ENCODE measurements around the gene TENT5C.

Gene TENT5C

DNA sequence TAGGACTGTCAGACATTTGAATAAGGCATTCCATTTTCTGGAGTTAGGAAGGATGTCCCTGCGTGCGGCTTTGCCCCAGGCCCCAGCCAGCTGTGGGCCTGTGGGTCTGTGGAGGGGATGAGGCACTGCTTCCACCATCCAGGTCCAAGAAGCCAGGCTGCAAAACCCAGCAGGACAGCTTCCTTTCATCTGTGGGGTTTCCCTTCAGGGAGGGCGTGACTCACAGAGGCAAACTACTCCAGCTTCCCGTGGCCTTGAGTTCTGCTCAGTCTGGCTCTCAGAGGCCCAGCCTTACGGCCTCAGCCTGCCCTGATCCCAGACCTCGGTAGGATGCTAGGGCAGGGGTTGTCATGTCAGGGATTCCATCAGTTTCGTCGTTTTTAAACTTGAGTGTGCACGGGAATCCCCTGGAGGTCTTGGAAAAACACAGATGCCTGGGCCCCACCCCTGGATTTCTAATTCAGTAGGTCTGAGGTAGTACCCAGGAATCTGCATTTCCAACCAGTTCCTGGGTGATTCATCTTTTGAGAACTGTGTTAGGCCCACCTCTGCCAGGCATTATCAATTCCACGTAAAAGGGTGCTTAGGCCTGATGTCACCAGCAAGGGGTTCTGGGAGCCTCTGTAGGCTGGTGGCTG, 32.3 kb upstream of the TENT5C start:
- Histone ChIP-seq H3K4me2 (ENCODE audit: low read depth, low read length, poor library complexity, severe bottlenecking) (no peak overlapping the region), H3K9me2 (replicated peaks; ENCODE audit: low read depth, low read length) (no peaks in the 10 kb centered on the region), H3K79me2 (ENCODE audit: insufficient read depth, low read length) (no peaks in the 10 kb centered on the region), H3K27me3 (ENCODE audit: insufficient read depth, low read length, poor library complexity, severe bottlenecking) (no peaks in the 10 kb centered on the region), H3K36me3 (ENCODE audit: insufficient read depth, low read length) (no peaks in the 10 kb centered on the region), H3K4me1 (ENCODE audit: insufficient read depth, low read length, poor library complexity, severe bottlenecking) (peaks cover 5% of the 10 kb centered on the region), H2AFZ (ENCODE audit: low read length) (no peak overlapping the region), H3K4me3 (ENCODE audit: low read length, poor library complexity, severe bottlenecking) (no peak overlapping the region), H3F3A (ENCODE audit: low read depth) (no peaks in the 10 kb centered on the region), H4K20me1 (ENCODE audit: insufficient read depth, low read length, poor library complexity, severe bottlenecking) (no peaks in the 10 kb centered on the region), H3K9ac (ENCODE audit: low read depth, low read length, poor library complexity, severe bottlenecking) (no peak overlapping the region), H3K9me3 (ENCODE audit: insufficient read depth, low read depth, low read length) (no peaks in the 10 kb centered on the region)
- TF ChIP-seq EZH2phosphoT487 (IDR thresholded peaks at IDR 0.05; ENCODE audit: borderline replicate concordance) (no peak), CTCF (conservative IDR thresholded peaks at IDR 0.05; ENCODE audit: low read length) (no peak)

- Histone ChIP-seq H3K9me2 (replicated peaks; ENCODE audit: low read depth, low read length) (no peaks in the 10 kb centered on the region), H3K9ac (ENCODE audit: low read depth, low read length, poor library complexity, severe bottlenecking) (no peak overlapping the region), H4K20me1 (ENCODE audit: insufficient read depth, low read length, poor library complexity, severe bottlenecking) (no peaks in the 10 kb centered on the region), H2AFZ (ENCODE audit: low read length) (no peak overlapping the region), H3K79me2 (ENCODE audit: insufficient read depth, low read length) (no peaks in the 10 kb centered on the region), H3K36me3 (ENCODE audit: insufficient read depth, low read length) (no peaks in the 10 kb centered on the region), H3K4me2 (ENCODE audit: low read depth, low read length, poor library complexity, severe bottlenecking) (no peak overlapping the region), H3F3A (ENCODE audit: low read depth) (no peaks in the 10 kb centered on the region), H3K4me1 (ENCODE audit: insufficient read depth, low read length, poor library complexity, severe bottlenecking) (peaks cover 5% of the 10 kb centered on the region), H3K4me3 (ENCODE audit: low read length, poor library complexity, severe bottlenecking) (no peak overlapping the region), H3K9me3 (ENCODE audit: insufficient read depth, low read depth, low read length) (no peaks in the 10 kb centered on the region), H3K27me3 (ENCODE audit: insufficient read depth, low read length, poor library complexity, severe bottlenecking) (no peaks in the 10 kb centered on the region)
- TF ChIP-seq CTCF (conservative IDR thresholded peaks at IDR 0.05; ENCODE audit: low read length) = no peak
- no peak for TF ChIP-seq EZH2phosphoT487 (IDR thresholded peaks at IDR 0.05; ENCODE audit: borderline replicate concordance)
These were observed 31.6 kb upstream of the TENT5C start for GRCh38 chr1:117574161-117574835.

- Histone ChIP-seq H3K9me3 (ENCODE audit: insufficient read depth, low read depth, low read length) (no peaks in the 10 kb centered on the region), H3K4me1 (ENCODE audit: insufficient read depth, low read length, poor library complexity, severe bottlenecking) (peaks cover 5% of the 10 kb centered on the region), H3K4me2 (ENCODE audit: low read depth, low read length, poor library complexity, severe bottlenecking) (no peak overlapping the region), H3K36me3 (ENCODE audit: insufficient read depth, low read length) (no peaks in the 10 kb centered on the region), H2AFZ (ENCODE audit: low read length) (no peak overlapping the region), H3K27me3 (ENCODE audit: insufficient read depth, low read length, poor library complexity, severe bottlenecking) (no peaks in the 10 kb centered on the region), H4K20me1 (ENCODE audit: insufficient read depth, low read length, poor library complexity, severe bottlenecking) (no peaks in the 10 kb centered on the region), H3K4me3 (ENCODE audit: low read length, poor library complexity, severe bottlenecking) (no peak overlapping the region), H3K9me2 (replicated peaks; ENCODE audit: low read depth, low read length) (no peaks in the 10 kb centered on the region), H3F3A (ENCODE audit: low read depth) (no peaks in the 10 kb centered on the region), H3K79me2 (ENCODE audit: insufficient read depth, low read length) (no peaks in the 10 kb centered on the region), H3K9ac (ENCODE audit: low read depth, low read length, poor library complexity, severe bottlenecking) (no peak overlapping the region)
- TF ChIP-seq CTCF (conservative IDR thresholded peaks at IDR 0.05; ENCODE audit: low read length) (no peak), EZH2phosphoT487 (IDR thresholded peaks at IDR 0.05; ENCODE audit: borderline replicate concordance) (no peak)
These were observed 30.1 kb upstream of the TENT5C start for GRCh38 chr1:117575586-117576225.
